Left ventricle myocardium superior (tissue), 1 donor: Measurements from ENCODE around the gene ZNF106. TPM values are rescaled to one million over a fixed set of nuclear protein-coding genes. Genes with fewer than 3 reads are reported as not detected.
A peak's percentile ranks its signal among the peaks of the same experiment; 100 is the strongest.

Experiments
- ATAC-seq: fragments of 200-7000 bp; cut with Tn5 transposase; one replicate; pipeline ENCODE4 v1.9.1; 2020; ENCODE audit warnings: mild to moderate bottlenecking, moderate library complexity
- DNase-seq: peaks from one replicate; pipeline ENCODE4 v3.0.0-alpha.2; 2020
- intact Hi-C: fragments of 100-400 bp; cut with micrococcal nuclease; formaldehyde crosslinking; loops from one replicate; pipeline ENCODE4 v1.11.0; 2022
- total RNA-seq: library from RNA; stranded (reverse); fragmentation: NEBNext Ultra II Directional; extraction: Animal tissue kit (Norgen Biotek cat#: 25700); gene quantifications from one replicate; pipeline ENCODE4 v1.2.1, GENCODE V29; 2021
- donor health status: DM: no; HTN: yes; CAD: no; lungs with severe emphysema.

ZNF106 gene
- total RNA-seq, 1 donor from 2014 or later: 558 TPM

DNA sequence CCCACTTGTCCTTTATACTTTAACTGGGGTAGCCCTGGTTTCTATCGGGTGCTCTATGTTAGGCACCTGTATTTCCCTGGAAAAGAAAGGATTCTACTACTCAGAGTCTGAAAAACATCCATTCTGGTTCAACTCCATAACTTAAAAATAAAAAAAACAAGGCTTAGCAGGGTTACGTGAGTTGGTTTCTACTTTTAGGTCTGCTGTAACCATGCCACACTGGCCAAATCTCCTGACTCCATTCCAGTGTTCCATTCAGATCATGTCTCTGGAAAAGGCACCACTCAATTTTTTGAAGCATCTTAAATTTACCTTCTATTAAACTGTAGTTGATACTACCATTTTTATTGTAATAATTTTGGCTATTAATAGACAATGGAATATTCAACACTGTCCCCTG lies 69.6 kb downstream of the ZNF106 start:
- intact Hi-C loops: no loop called here
- peak; percentile 76 for ATAC-seq
- no peak for DNase-seq

DNA sequence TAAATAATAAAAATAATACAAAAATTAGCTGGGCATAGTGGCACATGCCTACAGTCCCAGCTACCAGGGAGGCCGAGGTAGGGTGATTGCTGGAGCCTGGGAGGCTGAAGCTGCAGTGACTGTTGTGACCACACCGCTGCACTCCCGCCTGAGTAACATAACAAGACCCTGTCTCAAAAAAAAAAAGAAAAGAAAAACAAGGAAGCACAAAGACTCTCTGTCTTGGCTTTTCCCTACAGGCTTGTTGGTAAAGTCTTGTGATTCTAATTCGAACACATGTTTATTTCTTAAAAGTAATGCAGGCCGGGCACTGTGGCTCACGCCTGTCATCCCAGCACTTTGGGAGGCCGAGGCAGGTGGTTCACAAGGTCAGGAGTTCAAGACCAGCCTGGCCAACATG lies 71.6 kb downstream of the ZNF106 start:
- DNase-seq: no peak
- intact Hi-C loops: no loop called here

DNA sequence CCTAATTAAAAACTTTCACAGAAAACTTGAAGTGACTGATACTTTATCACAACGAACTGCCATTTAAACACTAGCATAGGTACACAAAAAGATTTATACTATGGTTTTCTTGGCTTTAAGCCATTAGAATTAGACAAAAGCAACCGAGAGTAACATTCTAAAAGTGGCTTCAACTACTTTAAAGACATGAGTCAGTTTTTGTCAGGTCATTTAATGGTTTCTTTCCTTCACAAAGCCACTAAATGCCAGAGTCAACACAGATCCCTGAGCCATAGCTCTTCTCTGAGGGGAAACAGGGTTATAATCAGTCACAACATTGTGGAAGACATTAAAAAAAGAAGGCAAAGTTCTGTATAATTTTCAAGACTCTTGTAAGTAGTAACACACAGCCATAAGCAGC lies 77.0 kb downstream of the ZNF106 start:
- intact Hi-C loops: no loop called here
- ATAC-seq: no peak
- DNase-seq: no peak

More for the DNA sequence above, 71.6 kb downstream of the ZNF106 start:
- no peak for ATAC-seq

DNA sequence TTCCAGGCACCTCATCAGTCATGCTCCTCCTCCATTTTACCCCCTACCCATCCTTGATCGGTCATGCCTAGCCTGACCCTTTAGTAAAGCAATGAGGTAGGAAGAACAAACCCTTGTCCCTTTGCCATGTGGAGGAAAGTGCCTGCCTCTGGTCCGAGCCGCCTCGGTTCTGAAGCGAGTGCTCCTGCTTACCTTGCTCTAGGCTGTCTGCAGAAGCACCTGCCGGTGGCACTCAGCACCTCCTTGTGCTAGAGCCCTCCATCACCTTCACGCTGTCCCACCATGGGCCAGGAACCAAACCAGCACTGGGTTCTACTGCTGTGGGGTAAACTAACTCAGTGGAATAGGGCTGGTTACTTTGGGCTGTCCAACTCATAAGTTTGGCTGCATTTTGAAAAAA lies 79.1 kb downstream of the ZNF106 start:
- DNase-seq (no peak), ATAC-seq (no peak)
- intact Hi-C loops: no loop called here

DNA sequence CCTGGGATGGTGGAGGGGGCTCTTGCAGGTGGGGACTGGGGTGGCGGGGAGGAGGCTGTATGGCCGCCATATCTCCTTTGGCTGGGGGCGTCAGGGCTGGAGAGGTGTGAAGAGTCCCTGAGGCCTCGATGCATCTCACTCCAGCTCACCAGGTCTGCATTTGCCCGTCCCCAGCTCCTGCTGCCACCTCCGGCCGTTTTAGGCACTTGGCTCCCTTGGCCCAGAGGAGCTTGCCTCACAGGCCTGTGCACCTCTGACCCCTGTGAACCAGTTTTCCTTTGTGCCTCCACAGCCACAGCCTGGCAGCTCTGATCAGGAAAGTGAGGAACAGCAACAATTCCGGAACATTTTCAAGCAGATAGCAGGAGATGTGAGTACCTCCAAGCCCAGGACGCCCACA lies 81.9 kb downstream of the ZNF106 start:
- ATAC-seq: no peak
- DNase-seq: no peak
- intact Hi-C loops: no loop called here

DNA sequence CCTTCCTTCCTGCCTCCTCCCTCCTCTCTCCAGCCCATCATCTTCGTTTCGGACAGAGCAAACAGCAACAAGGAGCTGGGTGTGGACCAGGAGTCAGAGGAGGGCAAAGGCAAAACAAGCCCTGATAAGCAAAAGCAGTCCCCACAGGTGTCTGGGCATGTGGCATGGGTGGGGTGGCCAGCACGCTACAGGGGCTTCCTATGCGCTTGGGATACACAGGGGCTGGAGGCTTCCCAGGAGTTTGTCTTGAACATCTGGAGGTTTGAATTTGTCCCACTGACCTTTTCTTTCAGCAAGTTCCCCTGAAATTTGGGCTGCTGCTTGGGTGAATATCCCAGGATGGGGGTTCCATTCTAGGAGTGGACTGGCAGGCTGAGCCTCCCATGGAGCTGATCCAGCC lies 82.8 kb downstream of the ZNF106 start:
- intact Hi-C loops: no loop called here
- DNase-seq: no peak
- no peak for ATAC-seq

DNA sequence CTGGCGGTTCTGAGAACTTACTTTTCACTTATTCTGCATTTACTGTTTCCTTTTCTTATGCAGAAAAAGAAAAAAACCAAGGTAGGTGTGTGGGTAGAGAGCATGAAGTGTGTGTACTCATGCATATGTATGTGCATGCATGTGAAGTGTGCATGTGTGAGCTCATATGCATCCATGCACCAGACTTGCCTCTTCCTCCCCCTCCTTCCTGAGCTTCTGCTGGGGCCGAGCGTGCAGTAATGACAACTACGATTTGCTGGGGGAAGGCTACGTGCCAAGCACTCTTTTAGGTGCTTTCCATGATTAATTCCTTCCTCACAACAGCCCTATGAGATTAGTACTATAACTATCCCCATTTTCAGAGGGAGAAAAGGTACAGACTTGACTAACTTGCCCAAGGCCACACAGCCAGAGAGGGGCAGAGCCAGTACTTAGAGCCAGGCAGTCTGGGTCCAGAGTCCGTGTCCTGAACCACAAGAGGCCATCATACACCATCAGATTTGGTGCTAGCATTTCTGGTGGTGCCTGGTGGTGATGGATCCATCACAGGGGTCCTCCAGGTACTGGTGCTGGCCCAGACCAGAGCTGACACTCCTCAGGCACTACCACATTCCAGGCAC lies 85.0 kb downstream of the ZNF106 start:
- DNase-seq (no peak), ATAC-seq (no peak)
- intact Hi-C loops: no loop called here

DNA sequence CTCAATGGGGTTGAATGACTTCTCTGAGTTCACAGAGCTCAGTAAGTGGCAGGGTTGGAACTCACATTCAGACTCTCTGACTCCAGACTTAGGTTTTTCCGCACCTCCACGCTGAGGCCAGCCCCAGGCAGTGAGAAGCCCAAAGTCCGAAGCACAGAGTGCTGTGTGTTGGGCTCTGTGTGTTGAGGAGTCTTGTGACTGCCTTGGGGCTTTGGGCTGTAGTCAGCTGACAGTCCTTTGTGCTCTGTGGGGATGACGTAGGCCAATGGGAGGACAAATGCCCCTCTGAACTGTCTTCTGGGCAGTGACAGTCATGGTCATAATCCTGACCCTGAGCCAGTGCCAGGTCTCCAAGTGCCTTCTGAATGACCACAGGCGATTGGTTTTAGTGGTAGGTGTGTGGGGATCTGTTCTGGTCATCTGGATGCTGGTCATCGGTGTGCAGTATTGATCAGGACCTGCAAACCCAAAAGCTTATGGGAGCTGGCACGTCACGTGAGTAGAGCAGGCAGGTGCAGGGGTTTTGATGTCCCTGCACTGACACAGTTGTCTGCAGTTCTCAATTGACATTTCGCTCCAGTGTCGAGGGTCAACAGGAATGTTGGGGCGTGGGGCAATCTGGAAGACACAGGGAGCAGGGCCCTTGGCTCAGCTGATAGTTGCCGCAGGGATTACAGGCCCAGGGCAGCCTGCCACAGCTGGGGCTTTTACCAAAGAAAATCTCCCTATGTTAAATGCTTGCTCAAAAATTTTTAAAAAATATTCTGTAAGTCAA lies 86.3 kb downstream of the ZNF106 start:
- intact Hi-C loops: no loop called here
- no peak for ATAC-seq
- no peak for DNase-seq

DNA sequence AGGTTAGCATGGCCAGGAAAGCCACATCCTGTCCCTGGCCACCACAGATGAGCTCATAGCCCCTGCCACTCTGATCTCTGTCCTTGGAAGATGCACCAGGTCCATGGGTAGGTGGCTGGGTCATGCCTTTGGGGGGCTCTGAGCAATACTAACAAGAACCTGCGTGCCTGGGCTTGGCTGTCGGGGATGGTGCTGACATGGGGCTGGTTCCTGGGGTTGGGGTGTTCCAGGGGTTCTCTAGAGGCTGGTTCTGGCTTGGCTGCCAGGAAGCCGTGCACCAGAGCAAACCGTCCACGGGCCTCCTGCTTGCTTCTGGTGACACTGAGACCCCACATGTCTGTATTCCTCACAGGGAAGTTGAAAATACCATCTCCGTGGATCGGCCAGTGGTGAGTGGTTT lies 87.6 kb downstream of the ZNF106 start:
- DNase-seq (no peak), ATAC-seq (no peak)
- intact Hi-C loops: no loop called here

DNA sequence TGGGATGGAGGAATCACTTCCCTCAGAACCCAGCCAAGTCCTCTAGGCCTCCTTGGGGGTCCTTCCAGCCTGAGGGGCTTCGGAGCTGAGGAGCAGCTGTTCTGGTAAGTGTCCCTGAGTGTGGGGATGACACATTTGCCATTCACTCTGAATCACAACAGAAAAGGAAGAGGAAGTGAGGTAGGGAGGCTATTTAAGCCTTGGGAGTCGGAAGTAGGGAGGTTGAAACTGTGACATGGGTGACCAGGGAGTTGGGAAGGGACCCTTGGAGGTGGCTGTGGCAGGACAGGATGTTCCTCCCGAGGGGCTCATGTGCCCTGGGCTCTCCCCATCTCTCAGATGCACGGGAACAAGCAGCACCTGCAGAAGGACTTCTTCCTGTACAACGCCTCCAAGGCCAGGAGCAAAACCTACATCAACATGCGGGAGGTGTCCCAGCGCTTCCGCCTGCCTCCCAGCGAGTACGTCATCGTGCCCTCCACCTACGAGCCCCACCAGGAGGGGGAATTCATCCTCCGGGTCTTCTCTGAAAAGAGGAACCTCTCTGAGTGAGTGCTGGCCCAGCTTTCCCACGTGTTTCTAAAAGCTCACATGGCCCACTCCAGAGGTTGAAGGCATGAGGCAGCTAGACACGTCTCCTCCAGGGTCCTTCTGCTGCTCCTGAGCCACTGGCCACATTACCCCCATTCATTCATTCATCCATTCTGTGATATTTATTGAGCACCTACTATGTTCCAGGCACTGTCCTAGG lies 88.3 kb downstream of the ZNF106 start:
- DNase-seq: no peak
- ATAC-seq: no peak
- intact Hi-C loops: no loop called here

DNA sequence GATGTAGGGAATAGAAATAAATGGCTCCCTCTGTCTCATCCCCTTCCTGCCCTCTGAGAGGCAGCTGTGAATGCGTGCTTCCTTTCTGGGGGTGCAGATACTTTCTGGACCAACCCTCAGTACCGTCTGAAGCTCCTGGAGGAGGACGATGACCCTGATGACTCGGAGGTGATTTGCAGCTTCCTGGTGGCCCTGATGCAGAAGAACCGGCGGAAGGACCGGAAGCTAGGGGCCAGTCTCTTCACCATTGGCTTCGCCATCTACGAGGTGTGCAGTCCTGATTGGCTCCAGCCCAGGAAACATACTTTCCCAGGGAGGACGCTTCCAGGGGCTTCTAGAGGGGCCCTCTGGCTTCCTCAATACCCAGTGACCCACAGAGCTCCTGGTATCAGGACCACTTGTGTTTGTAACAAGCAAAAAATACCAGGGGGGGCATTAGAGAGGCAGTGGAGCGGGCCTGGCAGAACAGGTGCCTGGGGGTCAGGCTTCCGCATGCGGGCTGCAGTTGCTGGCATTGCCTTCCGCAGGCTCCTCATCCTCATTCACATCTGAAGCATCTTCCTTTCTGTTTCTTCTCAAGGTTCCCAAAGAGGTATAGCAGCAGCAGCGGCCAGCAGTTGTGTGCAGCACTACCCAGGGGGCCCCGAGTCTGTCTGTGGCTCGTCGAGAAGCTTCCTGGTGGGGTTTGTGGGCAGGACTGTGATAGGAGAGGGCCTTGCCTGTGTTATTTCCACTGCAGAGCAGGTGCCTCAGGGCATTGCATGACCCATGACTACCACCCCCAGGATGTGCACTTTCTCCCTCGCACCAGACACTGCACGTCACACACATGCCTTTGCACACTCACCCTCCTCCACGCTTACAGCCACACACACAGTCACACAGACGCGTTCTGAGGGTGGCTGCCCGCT lies 89.1 kb downstream of the ZNF106 start:
- no peak for DNase-seq
- intact Hi-C loops: no loop called here
- no peak for ATAC-seq

DNA sequence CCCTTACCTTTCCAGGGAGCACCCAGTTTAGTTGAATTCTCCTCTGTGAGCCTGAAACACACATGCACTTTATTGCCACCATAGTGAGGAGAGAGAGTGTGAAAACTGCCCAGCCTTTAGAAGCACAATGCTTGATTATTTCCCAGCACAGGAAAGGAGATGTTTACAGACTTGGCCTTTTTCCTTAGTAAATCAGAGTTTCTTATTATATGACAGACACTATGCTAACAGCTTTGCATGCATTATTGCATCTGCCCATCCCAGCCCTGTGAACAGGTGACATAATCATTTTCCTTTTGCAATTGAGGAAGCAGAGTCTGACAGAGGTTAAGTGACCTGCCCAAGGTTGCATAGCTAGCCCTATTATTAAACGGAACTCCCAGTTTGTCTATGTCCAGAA lies 95.1 kb downstream of the ZNF106 start:
- ATAC-seq (no peak), DNase-seq (no peak)
- intact Hi-C loops: no loop called here

DNA sequence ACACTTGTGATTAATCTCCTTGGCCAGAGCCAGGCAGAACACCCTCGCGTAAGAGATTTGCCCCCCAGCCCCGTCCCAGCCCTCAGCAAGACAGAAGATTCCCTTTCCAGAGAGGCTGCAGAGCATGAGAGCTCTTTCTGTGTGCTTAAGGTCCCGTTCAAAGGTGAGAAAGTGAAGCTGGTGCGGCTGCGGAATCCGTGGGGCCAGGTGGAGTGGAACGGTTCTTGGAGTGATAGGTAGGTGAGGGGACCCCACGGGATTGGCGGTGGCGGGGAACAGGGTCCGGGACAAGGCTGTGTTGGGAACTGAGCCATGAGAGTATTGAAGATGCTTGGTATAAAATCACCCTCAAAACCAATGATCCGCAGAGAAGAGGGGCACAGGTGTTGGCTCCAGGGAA lies 96.8 kb downstream of the ZNF106 start:
- ATAC-seq (no peak), DNase-seq (no peak)
- intact Hi-C loops: no loop called here

DNA sequence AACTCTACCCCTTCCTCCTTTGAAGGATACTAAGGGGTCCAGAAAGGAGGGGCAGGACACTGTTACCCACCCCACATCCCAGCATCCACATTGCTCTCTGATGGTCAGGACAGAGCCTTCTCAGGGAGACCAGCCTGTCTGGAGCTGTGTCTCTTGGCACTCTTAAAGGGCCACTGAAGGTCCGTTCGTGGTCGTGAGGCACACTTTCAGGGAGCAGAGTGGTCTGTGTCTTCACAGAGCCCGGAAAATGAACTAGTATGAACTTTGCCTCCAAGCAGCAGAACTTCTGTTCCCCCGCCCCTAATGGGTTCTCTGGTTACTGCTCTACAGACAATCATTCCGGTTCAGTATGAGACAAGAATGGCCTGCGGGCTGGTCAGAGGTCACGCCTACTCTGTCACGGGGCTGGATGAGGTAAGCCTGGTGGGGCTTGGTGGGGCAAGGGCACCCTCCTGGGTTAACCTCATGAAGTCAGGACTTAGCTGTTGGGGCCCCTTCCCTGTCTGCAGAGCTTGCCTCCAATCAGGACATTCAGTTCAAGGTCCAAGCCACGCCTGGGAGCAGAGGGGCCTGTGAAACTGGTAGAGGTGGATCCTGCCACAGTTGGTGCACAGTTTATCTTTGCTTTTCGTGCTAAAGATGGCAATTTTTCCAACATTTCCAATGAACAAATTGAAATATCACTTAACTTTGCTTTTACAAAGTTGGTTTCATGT lies 98.5 kb downstream of the ZNF106 start:
- ATAC-seq (no peak), DNase-seq (no peak)
- intact Hi-C loops: no loop called here

DNA sequence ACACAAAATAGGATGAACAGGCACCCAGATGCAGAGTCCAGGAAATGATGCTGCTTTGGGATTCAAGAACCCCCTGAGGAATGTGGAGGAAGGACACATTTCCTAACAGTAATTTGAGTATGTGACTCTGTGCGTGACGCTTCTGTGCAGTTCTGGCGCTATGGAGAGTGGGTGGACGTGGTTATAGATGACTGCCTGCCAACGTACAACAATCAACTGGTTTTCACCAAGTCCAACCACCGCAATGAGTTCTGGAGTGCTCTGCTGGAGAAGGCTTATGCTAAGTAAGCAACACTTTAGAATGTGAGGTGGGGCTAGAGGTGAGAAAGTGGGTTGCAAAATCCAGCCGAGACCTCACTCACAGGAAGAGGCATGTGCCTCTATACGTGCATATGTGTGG lies 103.3 kb downstream of the ZNF106 start:
- no peak for ATAC-seq

DNA sequence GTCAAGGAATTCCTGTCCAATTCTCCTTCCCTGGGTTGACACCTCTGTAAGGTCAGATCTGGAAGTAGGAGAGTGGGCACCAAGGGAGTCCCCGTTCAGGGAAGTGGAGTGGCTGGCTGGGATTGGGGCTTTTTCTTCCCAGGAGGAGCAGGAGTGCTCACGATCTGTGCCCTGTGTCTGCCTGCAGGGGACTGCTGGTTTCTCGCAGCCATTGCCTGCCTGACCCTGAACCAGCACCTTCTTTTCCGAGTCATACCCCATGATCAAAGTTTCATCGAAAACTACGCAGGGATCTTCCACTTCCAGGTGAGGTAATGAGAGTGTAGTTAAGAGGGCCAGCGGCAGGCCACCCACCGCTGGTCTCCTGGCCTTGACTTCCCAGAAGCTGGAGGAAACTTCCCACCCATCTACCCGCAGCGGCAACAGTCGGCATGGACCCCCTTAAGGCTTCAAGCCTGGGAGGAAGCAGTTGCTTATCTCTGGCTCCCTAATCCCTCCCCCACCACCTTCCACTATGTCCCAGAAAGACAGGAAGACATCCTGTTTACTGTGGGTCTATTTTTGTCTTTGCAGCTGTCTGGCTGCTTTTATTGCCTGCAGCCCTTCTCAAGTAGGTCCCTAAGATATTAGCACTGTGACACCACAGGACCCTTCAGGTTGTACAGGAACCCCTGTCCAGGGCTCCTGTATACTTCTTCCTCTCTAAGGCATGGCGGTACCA lies 104.8 kb downstream of the ZNF106 start:
- DNase-seq: no peak
- ATAC-seq: peak; percentile 58
- intact Hi-C loops: no loop called here

More for the DNA sequence above, 103.3 kb downstream of the ZNF106 start:
- intact Hi-C loops: no loop called here
- no peak for DNase-seq

DNA sequence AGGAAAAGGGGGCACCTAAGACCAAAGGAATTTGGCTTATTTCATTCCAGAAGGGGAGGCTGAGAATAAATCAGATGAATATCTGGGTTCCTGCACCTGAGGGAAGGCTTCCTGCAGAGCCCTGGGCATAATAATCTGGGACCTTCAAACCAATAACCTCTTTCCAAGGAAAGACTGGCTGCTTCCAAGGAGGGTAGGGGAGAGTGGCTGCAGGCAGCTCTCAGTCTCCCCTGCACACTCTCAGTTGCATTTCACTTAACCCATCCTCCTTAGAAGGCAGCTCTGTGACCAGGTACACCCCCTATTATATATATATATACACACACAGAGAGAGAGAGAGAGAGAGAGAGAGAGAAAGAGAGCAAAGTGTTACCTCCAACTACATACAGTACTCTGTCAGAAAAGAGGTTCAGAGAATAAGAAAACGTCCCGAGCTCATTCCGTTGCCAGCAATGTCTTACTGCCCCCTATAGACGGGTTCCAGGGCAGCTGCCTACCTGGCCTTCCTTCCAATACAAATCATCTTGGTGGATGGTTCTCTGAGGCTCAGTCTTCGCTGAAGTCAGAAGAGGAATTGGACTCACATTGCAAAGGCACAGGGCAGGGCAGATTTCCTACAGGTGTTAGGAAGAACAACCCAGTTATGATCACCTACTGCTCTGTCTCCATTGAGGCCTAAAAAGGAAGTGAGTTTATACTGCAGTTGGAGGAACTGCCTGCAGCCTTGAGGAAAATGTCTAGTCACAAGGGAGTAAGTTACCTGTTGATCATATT lies 105.5 kb downstream of the ZNF106 start:
- ATAC-seq (peak; percentile 70), DNase-seq (no peak)
- intact Hi-C loops: no loop called here
